Right lobe of liver (tissue), 6 donors: ENCODE results near the gene COX10. TPM values are rescaled to one million over a fixed set of nuclear protein-coding genes. Genes with fewer than 3 reads are reported as not detected.
"Not testable (repeated sequence)": the region's sequence is repeated elsewhere in the genome, so short reads cannot be mapped to it uniquely, and the experiment has no call there.

Experiments
- ATAC-seq, 4 donors: fragments of 200-7000 bp; cut with Tn5 transposase; one replicate each; pipeline ENCODE4 v1.9.1; 2020; ENCODE audit warnings: mild to moderate bottlenecking in 4 of 4, moderate library complexity in 4 of 4
- DNase-seq, 3 donors: peaks; one replicate each; pipeline ENCODE4 v3.0.0-alpha.2; 2020
- H3K27ac ChIP-seq, 3 donors: fragments of 200-600 bp; one replicate each; pipeline ENCODE4 v1.8.0; 2022
- H3K27me3 ChIP-seq, 2 donors: fragments of 200-600 bp; one replicate each; pipeline ENCODE4 v1.8.0; 2022
- H3K36me3 ChIP-seq, 4 donors: fragments of 200-600 bp; sonication (generic) in 1 of 4; one replicate each; pipeline versions ENCODE4 v1.5.1 to v1.8.0; 2017 to 2022; ENCODE audit warnings: control low read depth in 1 of 4
- H3K4me1 ChIP-seq, 4 donors: fragments of 200-600 bp; sonication (generic) in 1 of 4; one replicate each; pipeline versions ENCODE4 v1.5.1 to v1.8.0; 2017 to 2022; ENCODE audit warnings: control low read depth in 1 of 4
- H3K4me3 ChIP-seq, 3 donors: fragments of 200-600 bp; one replicate each; pipeline ENCODE4 v1.8.0; 2022
- H3K9me3 ChIP-seq, 4 donors: fragments of 200-600 bp; sonication (generic) in 1 of 4; one replicate each; pipeline versions ENCODE4 v1.5.1 to v1.8.0; 2017 to 2022; ENCODE audit warnings: control low read depth in 1 of 4
- CTCF ChIP-seq, 4 donors: fragments of 200-600 bp in 3 of 4; fragments of 450-650 bp in 1 of 4; IDR thresholded peaks; one replicate each; pipeline versions ENCODE4 v1.5.1 to v1.8.0; 2016 to 2022; ENCODE audit warnings: antibody characterized with exemption in 4 of 4, mild to moderate bottlenecking in 2 of 4
- POLR2A ChIP-seq: fragments of 450-650 bp; IDR thresholded peaks from one replicate; pipeline ENCODE4 v1.6.1; 2017; ENCODE audit warnings: antibody characterized with exemption, mild to moderate bottlenecking
- WGBS: methylation state at CpG from one replicate; pipeline ENCODE4 v1.1.6; 2018; ENCODE audit warnings: low coverage, low lambda C conversion rate; ENCODE audit not compliant: insufficient coverage; ENCODE audit errors: missing lambda C conversion rate; 5-methylcytosine and 5-hydroxymethylcytosine counted together
- intact Hi-C, 2 donors: fragments of 100-400 bp; cut with DNase I; formaldehyde crosslinking; loops; one replicate each; pipeline versions ENCODE4 v1.11.2 to v1.14.1; 2022
- total RNA-seq, 6 experiments: library from RNA; depleted of rRNA in 2 of 6; stranded (reverse); fragments of >200 nt in 2 of 6; fragmentation: NEBNext Ultra II Directional in 3 of 6; extraction: Animal tissue kit (Norgen Biotek cat#: 25700) in 3 of 6; gene quantifications; one replicate each; pipeline versions ENCODE4 v1.1.0 to v1.2.4, GENCODE V29; 2016 to 2023
- donor health status: DM: no; HTN: yes; CAD: no.
- donor health status: DM: no; HTN: no; CAD: no.
- donor health status: DM: no; HTN: no; CAD: no.
- donor health status: DM: no; HTN: yes; CAD: no.
- donor health status: DM: no; HTN: yes; CAD: no.

Gene COX10
- total RNA-seq, 6 experiments from 2014 or later, result 6.8 to 23.0 (median 9.0) TPM

- ATAC-seq, DNase-seq, intact Hi-C loops, H3K27ac ChIP-seq, H3K4me1 ChIP-seq, H3K9me3 ChIP-seq, H3K27me3 ChIP-seq, H3K36me3 ChIP-seq, H3K4me3 ChIP-seq: not testable (repeated sequence)
- no CpG with 5 or more reads among the region's 1 CpG for WGBS
Observed at GRCh38 chr17:14190774-14191173, 121.5 kb downstream of the COX10 start.

- ATAC-seq, H3K36me3 ChIP-seq, H3K4me3 ChIP-seq, H3K4me1 ChIP-seq, H3K27me3 ChIP-seq, intact Hi-C loops, H3K27ac ChIP-seq, DNase-seq, H3K9me3 ChIP-seq: not testable (repeated sequence)
Observed at GRCh38 chr17:14191469-14191868, 122.2 kb downstream of the COX10 start.

GRCh38 chr17:14192039-14192438 lies 122.7 kb downstream of the COX10 start:
- WGBS, result 80% methylated on average over 8 of the region's 11 CpGs
- H3K27ac ChIP-seq, H3K27me3 ChIP-seq, H3K4me1 ChIP-seq, DNase-seq, H3K4me3 ChIP-seq, H3K9me3 ChIP-seq, intact Hi-C loops, H3K36me3 ChIP-seq: not testable (repeated sequence)
- ATAC-seq, result peak in 1 of 4 donors; percentile 31

- H3K27ac ChIP-seq, H3K4me3 ChIP-seq, H3K27me3 ChIP-seq, intact Hi-C loops, H3K36me3 ChIP-seq, H3K9me3 ChIP-seq, H3K4me1 ChIP-seq, DNase-seq: not testable (repeated sequence)
- 76% methylated on average over 12 of the region's 13 CpGs for WGBS
- ATAC-seq, result peak in 1 of 4 donors; percentile 16
Observed at GRCh38 chr17:14192636-14193344, 123.5 kb downstream of the COX10 start.

- 95% methylated on average over 4 of the region's 4 CpGs for WGBS
- intact Hi-C loops, result no loop called here
- Histone ChIP-seq H3K4me1 (no peaks in the 10 kb centered on the region), H3K36me3 (no peaks in the 10 kb centered on the region), H3K27me3 (no peaks in the 10 kb centered on the region), H3K4me3 (no peak overlapping the region), H3K27ac (no peak overlapping the region), H3K9me3 (no peaks in the 10 kb centered on the region)
- ATAC-seq (peak in 1 of 4 donors; percentile 23), DNase-seq (no peak)
- TF ChIP-seq POLR2A, result no peak
- TF ChIP-seq CTCF (IDR thresholded peaks at IDR 0.05), result peak in 1 of 4 donors; percentile 15
Observed at GRCh38 chr17:14196377-14196997, 127.2 kb downstream of the COX10 start.

- intact Hi-C loops, result no loop called here
- Histone ChIP-seq H3K4me1 (no peaks in the 10 kb centered on the region), H3K36me3 (no peaks in the 10 kb centered on the region), H3K4me3 (no peak overlapping the region), H3K27ac (no peak overlapping the region), H3K27me3 (no peaks in the 10 kb centered on the region), H3K9me3 (no peaks in the 10 kb centered on the region)
- TF ChIP-seq POLR2A (no peak), CTCF (IDR thresholded peaks at IDR 0.05) (no peak)
- ATAC-seq (no peak), DNase-seq (no peak)
- 85% methylated on average over 2 of the region's 2 CpGs for WGBS
Observed at GRCh38 chr17:14197057-14197456, 127.8 kb downstream of the COX10 start.
